Ectodermal cell (in vitro differentiated cells): Measurements from ENCODE around the gene MIER2.

Experiments
- H3K27ac ChIP-seq: 2 replicates; pipeline ENCODE4 v1.7.0; 2013; ENCODE audit warnings: mild to moderate bottlenecking, low read depth, low read length; ENCODE audit not compliant: insufficient read depth, poor library complexity, severe bottlenecking
- H3K27me3 ChIP-seq: 2 replicates; pipeline ENCODE4 v1.7.0; 2013; ENCODE audit warnings: mild to moderate bottlenecking, low read length; ENCODE audit not compliant: insufficient read depth, control insufficient read depth, poor library complexity, severe bottlenecking
- H3K36me3 ChIP-seq: one replicate; pipeline ENCODE4 v1.7.0; 2013; ENCODE audit warnings: low read length; ENCODE audit not compliant: control insufficient read depth, insufficient read depth
- H3K4me1 ChIP-seq: one replicate; pipeline ENCODE4 v1.7.0; 2013; ENCODE audit warnings: low read length; ENCODE audit not compliant: control insufficient read depth, insufficient read depth
- H3K4me3 ChIP-seq: 2 replicates; pipeline ENCODE4 v1.7.0; 2013; ENCODE audit warnings: low read depth, low read length, control low read depth; ENCODE audit not compliant: insufficient read depth
- H3K9me3 ChIP-seq: 2 replicates; pipeline ENCODE4 v1.7.0; 2013; ENCODE audit warnings: mild to moderate bottlenecking, low read length, moderate library complexity; ENCODE audit not compliant: control insufficient read depth
- WGBS, 2 experiments: methylation state at CpG; one replicate each; pipeline ENCODE4 v1.1.7; 2013; ENCODE audit warnings: missing lambda C conversion rate in 2 of 2; 5-methylcytosine and 5-hydroxymethylcytosine counted together

Gene MIER2

DNA sequence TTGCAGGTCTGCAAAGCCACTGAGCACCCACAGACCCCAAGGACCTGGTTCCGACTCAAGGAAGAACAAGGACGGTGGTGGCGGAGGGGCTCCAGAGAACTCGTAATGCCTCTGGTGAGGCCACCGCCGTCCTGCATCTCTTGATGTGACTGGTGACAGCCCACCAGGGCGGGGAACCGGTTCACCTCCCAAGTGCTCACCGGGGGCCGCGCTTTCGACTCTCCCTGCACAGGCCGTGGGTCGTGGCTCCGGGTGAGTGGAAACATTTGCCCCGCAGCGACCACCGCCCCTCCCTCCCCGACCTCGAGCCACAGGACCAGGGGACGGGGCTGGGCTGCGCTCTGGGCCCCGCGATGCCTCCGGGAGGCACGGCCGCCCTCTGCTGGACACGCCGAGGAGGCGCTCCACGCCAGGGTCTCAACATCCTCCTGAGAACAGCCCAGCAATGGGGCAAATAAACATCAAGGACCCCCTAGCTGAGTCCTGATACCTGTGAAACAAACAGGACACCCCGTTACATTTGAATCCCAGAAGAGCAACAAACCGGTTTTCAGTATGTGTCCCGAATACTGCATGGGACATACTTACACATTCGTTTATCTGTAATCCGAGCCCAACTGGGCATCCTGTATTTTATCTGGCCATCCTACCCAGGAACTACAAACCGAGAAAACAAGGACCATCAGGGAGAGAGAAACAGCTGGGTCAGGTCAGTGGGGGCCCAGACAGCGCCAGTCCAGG lies 49.5 kb downstream of the MIER2 start:
- Histone ChIP-seq H3K4me3 (no peak overlapping the region), H3K27ac (no peak overlapping the region), H3K36me3 (no peaks in the 10 kb centered on the region), H3K27me3 (peaks cover 45% of the 10 kb centered on the region), H3K4me1 (peaks cover 17% of the 10 kb centered on the region), H3K9me3 (no peaks in the 10 kb centered on the region)
- 18% methylated on average over 38 of the region's 38 CpGs for WGBS, 2 experiments

DNA sequence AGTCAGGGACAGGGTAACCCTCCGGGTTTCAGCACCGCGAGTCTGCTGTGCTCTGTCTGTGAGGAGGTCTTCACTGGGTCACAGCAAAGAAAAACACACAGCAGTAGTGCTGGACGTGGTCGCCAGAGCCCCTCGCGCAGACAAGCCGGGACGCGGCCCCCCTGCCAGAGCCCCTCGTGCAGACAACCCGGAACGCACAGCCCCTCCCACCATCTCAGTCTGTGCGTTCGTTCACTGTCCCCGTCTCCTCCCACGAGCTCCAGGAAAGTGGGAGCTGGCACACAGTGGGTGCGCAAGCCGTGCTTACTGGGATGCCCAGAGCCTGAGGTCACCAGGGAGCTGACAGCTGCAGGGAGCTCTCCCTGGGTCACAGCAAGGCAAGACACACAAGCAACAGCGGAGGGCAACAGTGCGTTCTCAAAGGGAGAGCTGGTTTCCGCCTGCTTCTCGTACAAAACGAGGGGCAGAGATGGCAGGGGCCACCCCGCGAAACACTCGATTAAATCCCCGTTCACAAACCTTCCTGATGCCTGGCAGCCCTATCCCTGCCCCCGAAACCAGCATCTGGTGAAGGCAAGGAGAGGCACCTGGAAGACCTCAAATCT lies 50.2 kb downstream of the MIER2 start:
- WGBS, 2 experiments: 56 to 57% methylated on average over 29 of the region's 29 CpGs
- no peak overlapping the region for H3K27ac ChIP-seq
- no peaks in the 10 kb centered on the region for H3K9me3 ChIP-seq
- H3K27me3 ChIP-seq: peaks cover 52% of the 10 kb centered on the region
- peaks cover 20% of the 10 kb centered on the region for H3K4me1 ChIP-seq
- H3K4me3 ChIP-seq: no peak overlapping the region
- no peaks in the 10 kb centered on the region for H3K36me3 ChIP-seq

DNA sequence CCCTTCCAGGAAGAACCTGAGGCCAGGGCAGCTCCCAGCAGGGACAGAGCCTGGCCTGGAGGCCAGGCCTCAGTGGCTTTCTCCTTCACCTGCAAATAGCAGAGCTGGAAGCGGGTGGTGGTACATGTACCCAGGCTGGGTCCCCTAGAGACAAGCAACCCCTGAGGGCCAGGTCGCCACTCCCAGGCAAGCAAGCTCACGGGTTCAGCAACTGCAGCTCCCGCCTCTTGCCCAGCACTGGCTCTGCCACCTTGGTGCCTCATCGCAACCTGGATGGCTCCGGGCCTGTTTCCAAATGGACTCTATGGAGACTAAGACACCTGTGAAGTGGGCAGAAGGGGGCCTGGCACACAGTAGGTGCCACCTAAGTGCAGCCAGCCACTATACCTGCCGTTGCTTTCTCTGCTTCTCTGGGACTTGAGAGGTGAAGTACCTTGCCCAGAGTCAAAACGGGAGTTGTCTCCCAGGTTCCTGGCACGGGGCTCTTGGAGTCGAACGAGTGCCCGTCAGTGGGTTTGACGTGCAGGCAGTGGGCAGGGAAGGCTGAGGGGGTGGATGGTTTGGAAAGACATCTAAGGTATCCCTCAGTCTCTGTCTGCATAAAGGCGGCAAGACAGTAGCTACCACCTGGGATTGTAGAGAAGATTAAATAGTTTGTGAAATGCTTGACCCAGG lies 51.0 kb downstream of the MIER2 start:
- no peak overlapping the region for H3K27ac ChIP-seq
- H3K36me3 ChIP-seq: no peaks in the 10 kb centered on the region
- peaks cover 20% of the 10 kb centered on the region for H3K4me1 ChIP-seq
- H3K4me3 ChIP-seq: no peak overlapping the region
- no peaks in the 10 kb centered on the region for H3K9me3 ChIP-seq
- peaks cover 59% of the 10 kb centered on the region for H3K27me3 ChIP-seq
- WGBS, 2 experiments: 93 to 95% methylated on average over 14 of the region's 14 CpGs

DNA sequence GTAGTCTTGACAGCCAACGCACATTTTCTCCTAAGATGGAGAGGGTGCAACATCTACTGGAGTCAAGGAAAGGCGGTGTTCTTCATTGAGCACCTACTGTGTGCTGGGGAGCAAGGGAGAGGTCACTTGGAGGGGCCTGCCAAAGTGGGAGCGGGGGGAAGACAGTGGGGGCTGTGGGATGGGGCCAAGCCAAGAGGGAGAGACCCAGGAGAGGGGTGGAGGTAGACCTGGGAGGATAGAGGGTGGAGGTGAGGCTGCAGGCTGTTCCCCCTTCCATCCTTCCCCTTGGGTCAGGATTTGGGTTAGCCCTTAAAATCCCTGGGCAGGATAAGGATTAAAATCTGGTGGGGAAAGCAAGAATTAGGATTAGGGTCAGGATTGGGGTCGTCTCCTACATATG lies 51.6 kb downstream of the MIER2 start:
- peaks cover 20% of the 10 kb centered on the region for H3K4me1 ChIP-seq
- H3K27me3 ChIP-seq: peaks cover 59% of the 10 kb centered on the region
- no peaks in the 10 kb centered on the region for H3K9me3 ChIP-seq
- H3K27ac ChIP-seq: no peak overlapping the region
- WGBS, 2 experiments: 94% methylated on average over 4 of the region's 4 CpGs
- H3K4me3 ChIP-seq: no peak overlapping the region
- H3K36me3 ChIP-seq: no peaks in the 10 kb centered on the region

DNA sequence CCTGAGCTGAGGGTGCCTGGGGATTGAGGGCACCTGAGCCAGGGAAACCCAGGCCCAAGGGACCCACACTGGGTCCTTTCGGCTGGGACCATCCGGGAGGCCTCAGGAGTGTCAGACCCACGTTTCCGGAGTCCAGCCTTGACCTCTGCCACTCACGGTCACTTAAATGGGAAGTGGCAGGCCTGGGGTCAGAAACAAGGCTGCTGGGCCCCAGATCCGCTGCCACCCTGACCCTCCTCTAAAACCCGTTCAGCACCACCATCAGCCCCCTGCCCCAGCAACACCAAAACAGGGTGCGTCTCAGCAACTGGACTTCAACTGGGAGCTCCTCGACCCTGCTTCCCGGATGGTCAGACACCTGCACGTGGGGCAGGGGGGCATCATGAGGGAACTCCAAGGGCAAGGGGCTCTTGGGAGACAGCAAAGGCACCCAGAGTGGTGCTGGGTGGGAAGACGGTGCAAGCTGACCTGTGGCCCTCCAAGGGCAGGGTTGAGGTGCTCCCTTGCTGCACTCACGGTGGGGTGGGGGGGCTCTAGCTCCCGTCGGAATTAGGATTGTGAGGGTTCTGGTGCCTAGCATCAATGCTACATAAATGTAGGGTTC lies 52.2 kb downstream of the MIER2 start:
- no peaks in the 10 kb centered on the region for H3K9me3 ChIP-seq
- no peaks in the 10 kb centered on the region for H3K36me3 ChIP-seq
- no peak overlapping the region for H3K4me3 ChIP-seq
- H3K27me3 ChIP-seq: peaks cover 59% of the 10 kb centered on the region
- no peak overlapping the region for H3K27ac ChIP-seq
- peaks cover 20% of the 10 kb centered on the region for H3K4me1 ChIP-seq
- 90 to 91% methylated on average over 15 of the region's 15 CpGs for whole genome bisulfite sequencing, 2 experiments

DNA sequence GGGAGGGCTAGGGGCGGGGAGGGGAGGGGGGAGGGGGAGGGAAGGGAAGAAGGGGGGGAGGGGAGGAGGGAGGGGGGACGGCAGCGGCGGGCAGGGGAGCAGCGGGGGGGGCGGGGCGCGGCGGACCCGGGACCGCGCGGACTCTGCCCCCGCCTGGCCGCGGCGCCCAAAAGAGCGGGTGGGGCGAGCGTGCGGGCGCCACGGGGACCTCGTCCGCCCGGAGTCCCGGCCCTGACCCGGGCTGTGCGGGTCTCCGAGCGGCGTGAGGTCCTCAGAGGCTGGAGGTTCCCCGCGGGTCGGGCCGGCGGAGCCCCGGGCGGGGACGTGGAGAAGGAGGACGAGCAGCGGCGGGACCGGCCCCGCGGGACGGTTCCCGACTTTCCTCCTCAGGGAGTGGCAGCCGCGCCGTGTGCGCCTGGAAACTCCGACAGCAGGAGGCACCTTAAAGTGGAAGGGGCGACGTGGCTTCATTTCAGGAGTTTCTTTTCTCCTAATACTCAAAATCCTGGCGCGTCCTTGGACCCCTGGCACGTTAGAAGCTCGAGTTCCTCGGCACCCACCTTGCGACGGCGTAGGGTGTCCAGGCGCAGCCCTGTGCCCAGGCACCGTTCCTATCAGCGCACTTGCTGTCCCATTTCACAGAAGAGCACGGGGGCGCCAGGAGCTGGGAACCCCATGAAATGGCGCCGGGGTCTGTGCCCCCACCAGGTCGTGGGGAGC lies 52.9 kb downstream of the MIER2 start:
- WGBS, 2 experiments: 91 to 94% methylated on average over 70 of the region's 71 CpGs
- Histone ChIP-seq H3K27ac (no peak overlapping the region), H3K36me3 (no peaks in the 10 kb centered on the region), H3K4me3 (no peak overlapping the region), H3K4me1 (peaks cover 20% of the 10 kb centered on the region), H3K27me3 (peaks cover 59% of the 10 kb centered on the region), H3K9me3 (no peaks in the 10 kb centered on the region)

DNA sequence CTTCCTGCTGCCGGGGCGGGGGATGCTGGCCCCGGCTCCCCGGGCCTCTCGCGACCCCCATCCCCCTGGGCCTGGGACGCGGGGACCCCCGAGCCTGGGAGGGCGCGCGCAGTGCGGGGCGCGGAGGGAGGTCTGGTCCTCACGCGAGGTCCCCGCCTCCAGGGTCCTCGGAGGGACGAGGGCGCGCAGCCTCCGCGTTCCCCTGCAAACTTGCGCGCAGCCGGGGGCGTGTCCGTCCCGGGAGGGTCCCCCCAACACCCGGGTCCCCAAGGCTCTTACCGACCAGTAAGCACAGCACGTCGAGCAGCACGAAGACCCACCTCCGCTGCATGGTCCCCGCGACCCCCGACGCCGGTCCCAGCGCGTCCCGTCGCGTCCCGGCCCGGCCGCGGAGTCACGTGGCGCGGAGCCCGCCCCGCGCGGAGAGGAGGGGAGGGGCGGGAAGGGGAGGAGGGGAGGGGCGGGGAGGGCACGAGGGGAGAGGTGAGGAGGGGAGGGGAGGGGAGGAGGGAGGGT lies 53.5 kb downstream of the MIER2 start, which contains the start of gene PLPP2:
Gene PLPP2, minus strand, starts transcription at position 398 of the 516 bp plus-strand sequence. Its CDS starts 67 bp downstream, at position 331.
- peaks cover 59% of the 10 kb centered on the region for H3K27me3 ChIP-seq

DNA sequence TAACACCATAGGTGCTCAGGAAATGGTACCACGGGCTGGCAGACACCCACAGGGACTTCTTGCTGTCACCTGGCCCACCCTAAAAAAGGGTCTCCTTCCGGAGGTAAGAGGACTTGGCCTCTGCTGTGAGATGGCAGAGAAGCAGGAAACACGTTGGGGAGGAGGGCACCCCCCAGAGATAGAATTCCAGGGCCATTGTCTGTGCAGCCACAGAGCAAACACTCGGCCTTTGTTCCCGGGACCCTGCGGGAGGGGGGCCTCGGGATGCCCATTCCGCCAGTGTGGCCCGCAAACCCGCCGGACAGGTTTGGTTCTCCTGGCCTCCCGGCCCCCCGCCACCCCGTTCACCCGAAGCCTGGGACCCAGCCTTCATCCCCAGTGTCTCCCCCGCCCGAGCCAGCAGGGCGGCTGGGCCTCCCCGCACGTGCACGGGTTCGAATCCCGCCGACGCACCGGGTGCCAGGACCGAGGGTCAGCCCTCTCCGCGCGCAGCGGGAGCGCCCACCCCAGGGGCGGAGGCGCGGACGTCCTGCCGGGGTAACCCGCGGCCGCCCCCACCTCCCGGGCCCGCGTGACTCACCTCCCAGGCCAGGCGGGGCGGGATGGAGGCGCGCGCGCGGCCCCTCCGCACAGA lies 54.1 kb downstream of the MIER2 start:
- peaks cover 17% of the 10 kb centered on the region for H3K4me1 ChIP-seq
- peaks cover 59% of the 10 kb centered on the region for H3K27me3 ChIP-seq
- H3K36me3 ChIP-seq: no peaks in the 10 kb centered on the region
- no peak overlapping the region for H3K27ac ChIP-seq
- 1 to 2% methylated on average over 51 of the region's 51 CpGs for WGBS, 2 experiments
- no peaks in the 10 kb centered on the region for H3K9me3 ChIP-seq
- H3K4me3 ChIP-seq: peak overlapping the region; percentile 21

More for the DNA sequence above, 53.5 kb downstream of the MIER2 start, which contains the start of gene PLPP2:
- peak within 1 kb of the TSS; percentile 21 for H3K4me3 ChIP-seq
- no peaks in the 10 kb centered on the region for H3K36me3 ChIP-seq
- WGBS, 2 experiments: 6% methylated on average over 41 to 43 of the region's 60 CpGs
- no peaks in the 10 kb centered on the region for H3K9me3 ChIP-seq
- H3K27ac ChIP-seq: no peak within 1 kb of the TSS
- peaks cover 19% of the 10 kb centered on the region for H3K4me1 ChIP-seq

DNA sequence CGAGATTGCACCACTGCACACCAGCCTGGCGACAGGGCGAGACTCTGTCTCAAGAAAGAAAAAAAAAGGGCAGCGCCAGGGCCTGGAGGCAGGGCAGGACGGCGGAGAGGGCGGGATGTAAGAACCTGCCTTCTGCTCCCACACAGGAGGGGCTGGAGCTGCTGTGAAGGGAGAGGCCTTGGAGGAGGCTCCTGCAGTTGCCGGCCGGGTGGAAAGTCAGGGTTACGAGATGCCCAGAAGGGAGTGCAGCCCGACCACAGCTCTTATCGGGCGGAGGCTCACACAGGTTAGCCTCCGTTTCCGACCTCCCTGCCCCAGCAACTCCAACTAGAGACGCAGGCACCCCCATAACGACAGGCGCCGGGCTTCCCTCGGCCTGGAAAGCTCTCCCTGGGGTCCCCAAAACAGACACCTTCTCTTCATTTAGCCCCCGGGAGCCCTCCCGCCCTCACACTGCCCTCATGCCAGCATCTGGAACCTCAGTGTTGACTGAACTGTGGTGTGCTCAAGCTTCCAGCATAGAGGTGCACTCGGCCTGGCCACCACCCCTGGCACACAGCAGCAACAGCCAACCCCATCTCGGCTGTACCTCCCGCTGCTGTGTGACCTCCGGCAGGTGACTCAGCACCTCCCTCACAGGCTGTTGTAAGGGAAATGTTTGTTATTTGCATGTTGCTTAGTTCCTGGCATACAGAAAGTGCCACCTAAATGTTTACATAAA lies 54.8 kb downstream of the MIER2 start:
- peaks cover 55% of the 10 kb centered on the region for H3K27me3 ChIP-seq
- H3K9me3 ChIP-seq: no peaks in the 10 kb centered on the region
- H3K4me1 ChIP-seq: peaks cover 14% of the 10 kb centered on the region
- 25 to 27% methylated on average over 26 of the region's 26 CpGs for WGBS, 2 experiments
- H3K36me3 ChIP-seq: no peaks in the 10 kb centered on the region
- H3K27ac ChIP-seq: no peak overlapping the region
- no peak overlapping the region for H3K4me3 ChIP-seq
